ENCODE data around the gene SYCE1L. TPM values are rescaled to one million over a fixed set of nuclear protein-coding genes. Genes with fewer than 3 reads are reported as not detected.

Gene SYCE1L
- total RNA-seq, 1 experiment from 2014 or later: 4.8 TPM

DNA sequence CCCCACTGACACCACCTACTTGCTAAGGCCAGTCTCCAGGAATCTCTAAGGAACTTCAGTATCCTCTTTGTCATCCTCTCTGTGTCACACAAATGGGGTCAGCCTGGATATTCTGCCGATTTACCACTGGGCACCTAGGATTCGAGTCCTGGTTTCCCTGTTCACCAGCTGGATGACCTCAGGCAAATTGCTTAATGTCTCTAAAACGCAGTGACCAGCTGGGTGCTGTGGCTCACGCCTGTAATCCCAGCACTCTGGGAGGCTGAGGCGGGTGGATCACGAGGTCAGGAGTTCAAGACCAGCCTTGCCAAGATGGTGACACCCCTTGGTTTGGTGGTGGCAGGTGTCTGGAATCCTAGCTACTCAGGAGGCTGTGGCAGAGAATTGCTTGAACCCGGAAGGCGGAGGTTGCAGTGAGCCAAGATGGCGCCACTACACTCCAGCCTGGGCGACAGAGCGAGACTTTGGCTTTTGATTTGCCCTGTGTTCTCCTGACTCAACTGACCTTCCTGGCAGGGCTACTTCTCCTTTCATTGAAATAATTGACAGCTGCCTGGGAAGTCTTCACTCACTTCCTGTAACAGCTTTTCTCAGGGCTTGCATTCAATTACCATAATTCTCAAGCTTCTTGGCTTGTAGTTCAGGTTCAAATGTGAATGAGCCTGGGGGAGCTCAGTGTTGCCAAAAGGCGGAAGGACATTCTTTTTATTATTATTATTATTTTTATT lies 15.4 kb downstream of the SYCE1L start:
- no TSS peak for BruUV-seq (replicated peaks)
- intact Hi-C loops (cut with micrococcal nuclease; ENCODE audit: unreplicated experiment): no loop called here
- no peaks in the 10 kb centered on the region for H3K27me3 ChIP-seq (replicated peaks; ENCODE audit: control insufficient read depth, insufficient read depth, low read length)
- Mint-ChIP-seq H3K27me3 (ENCODE audit: insufficient read depth, unreplicated experiment) (no peaks in the 10 kb centered on the region), H3K9me3 (ENCODE audit: unreplicated experiment) (no peaks in the 10 kb centered on the region), H3K4me1 (ENCODE audit: low read depth, unreplicated experiment) (peaks cover 7% of the 10 kb centered on the region), H3K4me3 (ENCODE audit: unreplicated experiment) (no peak overlapping the region), H3K36me3 (ENCODE audit: insufficient read depth, unreplicated experiment) (peaks cover 6% of the 10 kb centered on the region), H3K27ac (ENCODE audit: unreplicated experiment) (no peak overlapping the region)
- no peaks in the 10 kb centered on the region for H3K9me3 ChIP-seq
- CTCF ChIA-PET: no interaction called here
- no peak for TF ChIP-seq CTCF (IDR thresholded peaks at IDR 0.05; ENCODE audit: insufficient read depth in 1 of 2, low read depth in 1 of 2, low read length in 1 of 2, severe bottlenecking in 1 of 2, unreplicated experiment in 1 of 2)
- H3K4me3 ChIP-seq (ENCODE audit: low read depth, low read length): no peak overlapping the region
- DNase-seq: no peak
- H3K36me3 ChIP-seq (ENCODE audit: control insufficient read depth, insufficient read depth, low read length): no peaks in the 10 kb centered on the region
- POLR2A ChIA-PET: no interaction called here
- no peaks in the 10 kb centered on the region; the same call in 1 of the 2 replicates for H3K4me1 ChIP-seq

DNA sequence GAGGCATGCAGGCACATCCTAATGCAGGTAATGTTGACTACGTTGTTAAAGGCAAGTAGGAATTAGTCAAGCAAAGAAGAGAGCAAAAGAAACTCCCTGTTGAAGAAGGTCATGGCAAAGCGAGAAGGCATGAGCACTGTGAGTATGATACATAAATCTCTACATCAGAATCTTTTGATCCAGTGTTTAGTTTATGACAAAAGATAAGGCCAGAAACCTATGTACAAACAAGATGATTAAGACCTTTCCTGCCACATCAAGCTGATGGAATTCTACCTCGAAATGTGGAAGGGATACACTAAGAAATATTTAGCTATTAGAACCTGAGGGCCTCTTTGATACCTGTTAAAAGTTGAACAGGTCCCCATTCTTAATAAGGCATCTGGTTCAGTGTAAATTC lies 20.2 kb downstream of the SYCE1L start:
- no peaks in the 10 kb centered on the region for H3K27me3 ChIP-seq (replicated peaks; ENCODE audit: control insufficient read depth, insufficient read depth, low read length)
- no peaks in the 10 kb centered on the region for H3K9me3 ChIP-seq
- no peaks in the 10 kb centered on the region for H3K4me1 Mint-ChIP-seq (ENCODE audit: low read depth, unreplicated experiment)
- no peak overlapping the region for H3K4me3 Mint-ChIP-seq (ENCODE audit: unreplicated experiment)
- no peak for DNase-seq
- no peaks in the 10 kb centered on the region for H3K9me3 Mint-ChIP-seq (ENCODE audit: unreplicated experiment)
- H3K36me3 ChIP-seq (ENCODE audit: control insufficient read depth, insufficient read depth, low read length): no peaks in the 10 kb centered on the region
- no peaks in the 10 kb centered on the region for H3K27me3 Mint-ChIP-seq (ENCODE audit: insufficient read depth, unreplicated experiment)
- CTCF ChIA-PET: no interaction called here
- TF ChIP-seq CTCF (IDR thresholded peaks at IDR 0.05; ENCODE audit: insufficient read depth in 1 of 2, low read depth in 1 of 2, low read length in 1 of 2, severe bottlenecking in 1 of 2, unreplicated experiment in 1 of 2): no peak
- no peaks in the 10 kb centered on the region for H3K4me1 ChIP-seq
- no peak overlapping the region for H3K4me3 ChIP-seq (ENCODE audit: low read depth, low read length)
- POLR2A ChIA-PET: no interaction called here
- BruUV-seq (replicated peaks): no TSS peak
- no peaks in the 10 kb centered on the region for H3K36me3 Mint-ChIP-seq (ENCODE audit: insufficient read depth, unreplicated experiment)
- intact Hi-C loops (cut with micrococcal nuclease; ENCODE audit: unreplicated experiment): no loop called here
- no peak overlapping the region for H3K27ac Mint-ChIP-seq (ENCODE audit: unreplicated experiment)

- no peak overlapping the region for H3K4me3 ChIP-seq (ENCODE audit: low read depth, low read length)
- H3K36me3 Mint-ChIP-seq (ENCODE audit: insufficient read depth, unreplicated experiment): no peaks in the 10 kb centered on the region
- POLR2A ChIA-PET: interaction anchor here (0.6 kb wide), 1 partner anchor 51 kb away, joined by 5 read pairs; no protein-coding TSS in a partner anchor
- H3K9me3 ChIP-seq: no peaks in the 10 kb centered on the region
- H3K27ac Mint-ChIP-seq (ENCODE audit: unreplicated experiment): no peak overlapping the region
- no peaks in the 10 kb centered on the region for H3K27me3 Mint-ChIP-seq (ENCODE audit: insufficient read depth, unreplicated experiment)
- no peaks in the 10 kb centered on the region for H3K36me3 ChIP-seq (ENCODE audit: control insufficient read depth, insufficient read depth, low read length)
- DNase-seq: no peak
- H3K9me3 Mint-ChIP-seq (ENCODE audit: unreplicated experiment): no peaks in the 10 kb centered on the region
- CTCF ChIA-PET: no interaction called here
- H3K27me3 ChIP-seq (replicated peaks; ENCODE audit: control insufficient read depth, insufficient read depth, low read length): no peaks in the 10 kb centered on the region
- no peaks in the 10 kb centered on the region for H3K4me1 ChIP-seq
- no TSS peak for BruUV-seq (replicated peaks)
- H3K4me1 Mint-ChIP-seq (ENCODE audit: low read depth, unreplicated experiment): no peaks in the 10 kb centered on the region
- H3K4me3 Mint-ChIP-seq (ENCODE audit: unreplicated experiment): no peak overlapping the region
- TF ChIP-seq CTCF (IDR thresholded peaks at IDR 0.05; ENCODE audit: insufficient read depth in 1 of 2, low read depth in 1 of 2, low read length in 1 of 2, severe bottlenecking in 1 of 2, unreplicated experiment in 1 of 2): no peak
- intact Hi-C loops (cut with micrococcal nuclease; ENCODE audit: unreplicated experiment): no loop called here
These were observed 21.2 kb downstream of the SYCE1L start for GRCh38 chr16:77220427-77220826.
